Measurements from ENCODE around the gene MRPL40. TPM values are rescaled to one million over a fixed set of nuclear protein-coding genes. Genes with fewer than 3 reads are reported as not detected.

The MRPL40 gene
- total and polyA plus RNA-seq, 2 donors (not counting 3 experiments of a cell fraction or from before 2014, with no cell fraction given), result 17.5 to 27.4 TPM

GRCh38 chr22:19455585-19456370, 23.4 kb downstream of the MRPL40 start:
- Histone ChIP-seq H2AFZ (ENCODE audit: low read depth, low read length) (no peak overlapping the region), H3K4me3 (replicated peaks in 1 of 3; ENCODE audit: insufficient read depth in 1 of 3, low read depth in 1 of 3, low read length in 3 of 3) (no peak overlapping the region), H3K27me3 (ENCODE audit: control insufficient read depth in 2 of 2, insufficient read depth in 2 of 2, low read length in 2 of 2) (no peaks in the 10 kb centered on the region), H3K9me3 (replicated peaks; ENCODE audit: control insufficient read depth, insufficient read depth, low read length) (no peaks in the 10 kb centered on the region), H3K79me2 (ENCODE audit: control insufficient read depth, insufficient read depth, low read length) (no peaks in the 10 kb centered on the region), H3K9me1 (replicated peaks; ENCODE audit: control insufficient read depth, extremely low read depth, insufficient read depth, low read length) (no peaks in the 10 kb centered on the region), H3K36me3 (ENCODE audit: control insufficient read depth in 2 of 2, extremely low read depth in 1 of 2, insufficient read depth in 2 of 2, low read length in 2 of 2) (peaks cover 16 to 51% of the 10 kb centered on the region in 2 experiments), H3K9ac (replicated peaks; ENCODE audit: extremely low read depth, insufficient read depth, low read length) (no peak overlapping the region), H4K20me1 (replicated peaks; ENCODE audit: control insufficient read depth, extremely low read depth, insufficient read depth, low read length) (no peaks in the 10 kb centered on the region), H3K4me1 (ENCODE audit: control insufficient read depth, extremely low read depth, insufficient read depth, low read length) (peaks cover 12% of the 10 kb centered on the region), H3K4me2 (ENCODE audit: insufficient read depth, low read length) (no peak overlapping the region), H3K27ac (ENCODE audit: insufficient read depth, low read depth, low read length) (peak overlapping the region; percentile 17)
- DNase-seq (ENCODE audit: low read depth, low spot score), result peak; percentile 27
- dilution Hi-C loops (cut with MboI; ENCODE audit: extremely low pct_ligation_motif_present, low sequenced_read_pairs), result no loop called here
- FAIRE-seq, result peak; percentile 94
- ChIA-PET CTCF (interaction anchor here (1.8 kb wide), 1 partner anchor 174 kb away, joined by 9 read pairs; no protein-coding TSS in a partner anchor), POLR2A (no interaction called here)
- intact Hi-C loops (cut with micrococcal nuclease), result no loop called here
- peak; percentile 31 for TF ChIP-seq POLR2AphosphoS5 (IDR thresholded peaks at IDR 0.05; ENCODE audit: insufficient read depth, low read depth, low read length)
- TF ChIP-seq MYC (IDR thresholded peaks at IDR 0.05; ENCODE audit: low read depth, low read length), result no peak
- TF ChIP-seq JUN (IDR thresholded peaks at IDR 0.05; ENCODE audit: borderline replicate concordance, insufficient read depth, insufficient read length, low read depth), result peak; percentile 57
- TF ChIP-seq EZH2 (IDR thresholded peaks at IDR 0.05; ENCODE audit: borderline replicate concordance, low read depth, low read length, severe bottlenecking), result no peak
- peak; percentile 72 for TF ChIP-seq FOS (IDR thresholded peaks at IDR 0.05; ENCODE audit: borderline replicate concordance, insufficient read depth, low read length)
- BruUV-seq (replicated peaks), result no TSS peak

- POLR2A ChIA-PET, result no interaction called here
Measured at GRCh38 chr22:19456541-19456940, 24.2 kb downstream of the MRPL40 start.

More at GRCh38 chr22:19456541-19456940, 24.2 kb downstream of the MRPL40 start:
- H3K79me2 ChIP-seq (ENCODE audit: control insufficient read depth, insufficient read depth, low read length), result no peaks in the 10 kb centered on the region
- FAIRE-seq (no peak), DNase-seq (ENCODE audit: low read depth, low spot score) (no peak)
- no peaks in the 10 kb centered on the region for H3K27me3 ChIP-seq (ENCODE audit: control insufficient read depth in 2 of 2, insufficient read depth in 2 of 2, low read length in 2 of 2)
- no peak overlapping the region for H3K4me2 ChIP-seq (ENCODE audit: insufficient read depth, low read length)
- peaks cover 12% of the 10 kb centered on the region for H3K4me1 ChIP-seq (ENCODE audit: control insufficient read depth, extremely low read depth, insufficient read depth, low read length)
- intact Hi-C loops (cut with micrococcal nuclease) (no loop called here), dilution Hi-C loops (cut with MboI; ENCODE audit: extremely low pct_ligation_motif_present, low sequenced_read_pairs) (no loop called here)
- H3K36me3 ChIP-seq (ENCODE audit: control insufficient read depth in 2 of 2, extremely low read depth in 1 of 2, insufficient read depth in 2 of 2, low read length in 2 of 2), result peaks cover 16 to 49% of the 10 kb centered on the region in 2 experiments
- H3K27ac ChIP-seq (ENCODE audit: insufficient read depth, low read depth, low read length), result no peak overlapping the region
- no peak overlapping the region for H3K9ac ChIP-seq (replicated peaks; ENCODE audit: extremely low read depth, insufficient read depth, low read length)
- H3K9me1 ChIP-seq (replicated peaks; ENCODE audit: control insufficient read depth, extremely low read depth, insufficient read depth, low read length), result no peaks in the 10 kb centered on the region
- no peaks in the 10 kb centered on the region for H3K9me3 ChIP-seq (replicated peaks; ENCODE audit: control insufficient read depth, insufficient read depth, low read length)
- no TSS peak for BruUV-seq (replicated peaks)
- CTCF ChIA-PET, result interaction anchor here (1.8 kb wide), 1 partner anchor 173 kb away, joined by 9 read pairs; no protein-coding TSS in a partner anchor
- H2AFZ ChIP-seq (ENCODE audit: low read depth, low read length), result no peak overlapping the region
- H3K4me3 ChIP-seq (replicated peaks in 1 of 3; ENCODE audit: insufficient read depth in 1 of 3, low read depth in 1 of 3, low read length in 3 of 3), result no peak overlapping the region
- no peak for TF ChIP-seq FOS (IDR thresholded peaks at IDR 0.05; ENCODE audit: borderline replicate concordance, insufficient read depth, low read length)
- TF ChIP-seq JUN (IDR thresholded peaks at IDR 0.05; ENCODE audit: borderline replicate concordance, insufficient read depth, insufficient read length, low read depth), result no peak
- TF ChIP-seq POLR2A (IDR thresholded peaks at IDR 0.05; ENCODE audit: low read depth, low read length), result no peak
- no peak for TF ChIP-seq CTCF (IDR thresholded peaks at IDR 0.05; ENCODE audit: extremely low read depth in 1 of 2, insufficient read depth in 1 of 2, low read depth in 1 of 2, low read length in 2 of 2)
- TF ChIP-seq EZH2 (IDR thresholded peaks at IDR 0.05; ENCODE audit: borderline replicate concordance, low read depth, low read length, severe bottlenecking), result no peak
- TF ChIP-seq GATA2 (IDR thresholded peaks at IDR 0.05; ENCODE audit: insufficient read depth, insufficient read length, low read depth, low read length), result no peak
- TF ChIP-seq MYC (IDR thresholded peaks at IDR 0.05; ENCODE audit: low read depth, low read length), result no peak
- TF ChIP-seq POLR2AphosphoS5 (IDR thresholded peaks at IDR 0.05; ENCODE audit: insufficient read depth, low read depth, low read length), result no peak
- TF ChIP-seq MAX (IDR thresholded peaks at IDR 0.05; ENCODE audit: insufficient read depth, insufficient read length), result no peak
- no peaks in the 10 kb centered on the region for H4K20me1 ChIP-seq (replicated peaks; ENCODE audit: control insufficient read depth, extremely low read depth, insufficient read depth, low read length)

Measured in endothelial cell of umbilical vein (primary cell).